Endodermal cell (in vitro differentiated cells): ENCODE measurements around the gene ZNF500. TPM values are rescaled to one million over a fixed set of nuclear protein-coding genes. Genes with fewer than 3 reads are reported as not detected.

ENCODE experiments used
- DNase-seq: peaks from one replicate; pipeline ENCODE4 v3.0.0-alpha.2; 2017
- H3K27ac ChIP-seq: 2 replicates; pipeline ENCODE4 v1.5.1; 2013; ENCODE audit warnings: mild to moderate bottlenecking, low read depth, low read length, moderate library complexity
- H3K27me3 ChIP-seq: 2 replicates; pipeline ENCODE4 v1.6.1; 2013; ENCODE audit warnings: mild to moderate bottlenecking, low read length, moderate library complexity; ENCODE audit not compliant: insufficient read depth, control insufficient read depth, poor library complexity, severe bottlenecking
- H3K36me3 ChIP-seq: 2 replicates; pipeline ENCODE4 v1.7.0; 2013; ENCODE audit warnings: mild to moderate bottlenecking, low read length, moderate library complexity; ENCODE audit not compliant: control insufficient read depth, insufficient read depth
- H3K4me1 ChIP-seq: one replicate; pipeline ENCODE4 v1.7.0; 2013; ENCODE audit warnings: low read length; ENCODE audit not compliant: control insufficient read depth, insufficient read depth
- H3K4me3 ChIP-seq: 2 replicates; pipeline ENCODE4 v1.5.1; 2013; ENCODE audit warnings: mild to moderate bottlenecking, low read length, moderate library complexity
- H3K9ac ChIP-seq: 2 replicates; pipeline ENCODE4 v1.6.1; 2013; ENCODE audit warnings: mild to moderate bottlenecking, low read length, moderate library complexity; ENCODE audit not compliant: poor library complexity, severe bottlenecking; ENCODE audit errors: extremely low read depth
- H3K9me3 ChIP-seq: 2 replicates; pipeline ENCODE4 v1.6.1; 2013; ENCODE audit warnings: mild to moderate bottlenecking, low read length, moderate library complexity; ENCODE audit not compliant: control insufficient read depth
- H3K27ac Mint-ChIP-seq: 2 replicates; pipeline ENCODE4 v1.8.0; 2020; ENCODE audit warnings: mixed read lengths
- H3K27me3 Mint-ChIP-seq: 2 replicates; pipeline ENCODE4 v1.8.0; 2021; ENCODE audit warnings: mild to moderate bottlenecking, mixed read lengths; ENCODE audit not compliant: insufficient read depth
- H3K36me3 Mint-ChIP-seq: 2 replicates; pipeline ENCODE4 v1.8.0; 2020; ENCODE audit warnings: low read depth, mixed read lengths
- H3K4me1 Mint-ChIP-seq: 2 replicates; pipeline ENCODE4 v1.8.0; 2020; ENCODE audit warnings: mixed read lengths
- H3K4me3 Mint-ChIP-seq: 2 replicates; pipeline ENCODE4 v1.8.0; 2020; ENCODE audit warnings: mild to moderate bottlenecking, moderate library complexity, mixed read lengths
- H3K9me3 Mint-ChIP-seq: 2 replicates; pipeline ENCODE4 v1.8.0; 2020; ENCODE audit warnings: mild to moderate bottlenecking, mixed read lengths
- CTCF ChIP-seq: fragments of 200-600 bp; sonication (generic); conservative IDR thresholded peaks from 2 replicates; pipeline ENCODE4 v1.5.0; 2021; ENCODE audit warnings: antibody characterized with exemption, mild to moderate bottlenecking
- WGBS, 2 experiments: methylation state at CpG; one replicate each; pipeline versions ENCODE4 v1.1.5 to v1.1.7; 2013; ENCODE audit warnings: missing lambda C conversion rate in 2 of 2, mixed read lengths in 1 of 2; ENCODE audit not compliant: insufficient coverage in 1 of 2, insufficient read length in 1 of 2; 5-methylcytosine and 5-hydroxymethylcytosine counted together
- total RNA-seq, 2 donors: library from RNA; stranded (reverse); fragmentation: NEBNext Ultra II Directional in 1 of 2; extraction: Animal tissue kit (Norgen Biotek cat#: 25700) in 1 of 2; gene quantifications; 2 replicates in 1 of 2; 3 replicates in 1 of 2; pipeline ENCODE4 v1.2.1, GENCODE V29; 2021

Gene ZNF500
- total RNA-seq, 2 donors from 2014 or later: 17.2 to 21.6 TPM

- no peak overlapping the region for H3K4me3 Mint-ChIP-seq
Measured at GRCh38 chr16:4783251-4783950, 16.4 kb upstream of the ZNF500 start.

GRCh38 chr16:4780235-4780634, 13.3 kb upstream of the ZNF500 start:
- WGBS, 2 experiments: 92 to 100% methylated on average over 3 to 4 of the region's 4 CpGs
- DNase-seq: no peak
- Histone ChIP-seq H3K9me3 (no peaks in the 10 kb centered on the region), H3K36me3 (no peaks in the 10 kb centered on the region), H3K4me3 (no peak overlapping the region), H3K27ac (no peak overlapping the region), H3K4me1 (peaks cover 2% of the 10 kb centered on the region), H3K9ac (no peak overlapping the region), H3K27me3 (no peaks in the 10 kb centered on the region)
- no peak overlapping the region for H3K4me3 Mint-ChIP-seq
- no peaks in the 10 kb centered on the region for H3K9me3 Mint-ChIP-seq
- no peaks in the 10 kb centered on the region for H3K27me3 Mint-ChIP-seq
- H3K36me3 Mint-ChIP-seq: no peaks in the 10 kb centered on the region
- H3K27ac Mint-ChIP-seq: no peak overlapping the region
- H3K4me1 Mint-ChIP-seq: no peaks in the 10 kb centered on the region
- TF ChIP-seq CTCF: no peak

More at GRCh38 chr16:4783251-4783950, 16.4 kb upstream of the ZNF500 start:
- Histone ChIP-seq H3K4me1 (peaks cover 10% of the 10 kb centered on the region), H3K9me3 (no peaks in the 10 kb centered on the region), H3K4me3 (no peak overlapping the region), H3K36me3 (no peaks in the 10 kb centered on the region), H3K27ac (no peak overlapping the region), H3K27me3 (no peaks in the 10 kb centered on the region), H3K9ac (no peak overlapping the region)
- H3K27ac Mint-ChIP-seq: no peak overlapping the region
- H3K36me3 Mint-ChIP-seq: no peaks in the 10 kb centered on the region
- no peak for TF ChIP-seq CTCF
- peaks cover 8% of the 10 kb centered on the region for H3K4me1 Mint-ChIP-seq
- DNase-seq: no peak
- 90 to 96% methylated on average over 6 to 25 of the region's 25 CpGs for WGBS, 2 experiments
- no peaks in the 10 kb centered on the region for H3K27me3 Mint-ChIP-seq
- H3K9me3 Mint-ChIP-seq: no peaks in the 10 kb centered on the region

- Histone ChIP-seq H3K36me3 (no peaks in the 10 kb centered on the region), H3K27me3 (no peaks in the 10 kb centered on the region), H3K9ac (no peak overlapping the region), H3K27ac (no peak overlapping the region), H3K4me3 (no peak overlapping the region), H3K4me1 (peaks cover 3% of the 10 kb centered on the region), H3K9me3 (no peaks in the 10 kb centered on the region)
- WGBS, 2 experiments: 89 to 100% methylated on average over 3 to 5 of the region's 5 CpGs
- Mint-ChIP-seq H3K27ac (no peak overlapping the region), H3K36me3 (no peaks in the 10 kb centered on the region), H3K4me3 (no peak overlapping the region), H3K27me3 (no peaks in the 10 kb centered on the region), H3K9me3 (no peaks in the 10 kb centered on the region), H3K4me1 (peaks cover 5% of the 10 kb centered on the region)
- no peak for TF ChIP-seq CTCF
- DNase-seq: no peak
Measured at GRCh38 chr16:4778050-4778392, 11.1 kb upstream of the ZNF500 start.
